Measurements from ENCODE around the gene TAMALIN. TPM values are rescaled to one million over a fixed set of nuclear protein-coding genes. Genes with fewer than 3 reads are reported as not detected.
A peak's percentile ranks its signal among the peaks of the same experiment; 100 is the strongest.

TAMALIN gene
- total and polyA plus RNA-seq, 2 experiments from 2014 or later, result 0.34 to 3.0 TPM

DNA sequence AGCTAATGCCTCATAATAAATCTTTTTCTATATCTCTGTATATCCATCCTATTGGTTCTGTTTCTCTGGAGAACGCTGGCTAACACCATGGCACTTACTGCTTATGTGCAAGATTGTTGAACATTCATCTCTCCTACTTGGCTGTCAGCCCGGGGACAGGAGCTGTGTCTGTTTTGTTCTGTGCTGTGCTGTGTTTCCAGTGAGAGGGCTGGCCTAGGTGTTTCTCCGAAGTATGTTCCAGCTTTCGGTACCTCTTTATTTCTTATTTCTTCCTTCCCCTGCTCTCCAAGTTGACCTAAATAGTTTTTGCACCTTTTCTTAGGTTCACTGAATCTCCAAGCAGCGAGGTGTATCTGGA, 25.7 kb downstream of the TAMALIN start:
- peaks cover 42% of the 10 kb centered on the region for H3K27me3 Mint-ChIP-seq (ENCODE audit: insufficient read depth, low read depth, poor library complexity)
- peak overlapping the region; percentile 77; the same call in 1 of the 2 replicates for H3K27ac Mint-ChIP-seq
- peak overlapping the region; percentile 72 for H3K4me3 Mint-ChIP-seq
- Histone ChIP-seq H3K36me3 (ENCODE audit: insufficient read depth) (no peaks in the 10 kb centered on the region), H3K79me2 (replicated peaks; ENCODE audit: insufficient read depth) (no peaks in the 10 kb centered on the region), H3F3A (replicated peaks; ENCODE audit: low read depth) (peaks cover 7% of the 10 kb centered on the region; the same call in 1 of the 2 replicates), H3K4me2 (peak overlapping the region; percentile 77), H3K4me3 (peak overlapping the region; percentile 51), H3K27me3 (ENCODE audit: insufficient read depth) (peaks cover 40% of the 10 kb centered on the region), H3K9me2 (ENCODE audit: insufficient read depth) (no peaks in the 10 kb centered on the region), H3K4me1 (ENCODE audit: insufficient read depth) (peaks cover 14% of the 10 kb centered on the region), H4K20me1 (replicated peaks; ENCODE audit: insufficient read depth) (no peaks in the 10 kb centered on the region), H3K27ac (ENCODE audit: low read depth) (no peak overlapping the region), H2AFZ (peak overlapping the region; percentile 11; the same call in 1 of the 2 replicates)
- TF ChIP-seq STAT1 (IDR thresholded peaks at IDR 0.05; ENCODE audit: unreplicated experiment) (no peak), ZNF114 (CRISPR knock-in tag; IDR thresholded peaks at IDR 0.05) (no peak), EZH2phosphoT487 (IDR thresholded peaks at IDR 0.05; ENCODE audit: unreplicated experiment) (no peak), POLR2AphosphoS5 (IDR thresholded peaks at IDR 0.05; ENCODE audit: low read depth) (no peak), ZNF331 (CRISPR knock-in tag; IDR thresholded peaks at IDR 0.05; ENCODE audit: low read depth) (no peak), JUNB (IDR thresholded peaks at IDR 0.05; ENCODE audit: unreplicated experiment) (no peak), EZH2 (IDR thresholded peaks at IDR 0.05; ENCODE audit: low read depth, unreplicated experiment) (no peak), NANOG (IDR thresholded peaks at IDR 0.05; ENCODE audit: borderline replicate concordance) (no peak), CREB1 (CRISPR knock-in tag; IDR thresholded peaks at IDR 0.05; ENCODE audit: low read depth) (no peak)
- TF ChIP-seq, protein P1, sequence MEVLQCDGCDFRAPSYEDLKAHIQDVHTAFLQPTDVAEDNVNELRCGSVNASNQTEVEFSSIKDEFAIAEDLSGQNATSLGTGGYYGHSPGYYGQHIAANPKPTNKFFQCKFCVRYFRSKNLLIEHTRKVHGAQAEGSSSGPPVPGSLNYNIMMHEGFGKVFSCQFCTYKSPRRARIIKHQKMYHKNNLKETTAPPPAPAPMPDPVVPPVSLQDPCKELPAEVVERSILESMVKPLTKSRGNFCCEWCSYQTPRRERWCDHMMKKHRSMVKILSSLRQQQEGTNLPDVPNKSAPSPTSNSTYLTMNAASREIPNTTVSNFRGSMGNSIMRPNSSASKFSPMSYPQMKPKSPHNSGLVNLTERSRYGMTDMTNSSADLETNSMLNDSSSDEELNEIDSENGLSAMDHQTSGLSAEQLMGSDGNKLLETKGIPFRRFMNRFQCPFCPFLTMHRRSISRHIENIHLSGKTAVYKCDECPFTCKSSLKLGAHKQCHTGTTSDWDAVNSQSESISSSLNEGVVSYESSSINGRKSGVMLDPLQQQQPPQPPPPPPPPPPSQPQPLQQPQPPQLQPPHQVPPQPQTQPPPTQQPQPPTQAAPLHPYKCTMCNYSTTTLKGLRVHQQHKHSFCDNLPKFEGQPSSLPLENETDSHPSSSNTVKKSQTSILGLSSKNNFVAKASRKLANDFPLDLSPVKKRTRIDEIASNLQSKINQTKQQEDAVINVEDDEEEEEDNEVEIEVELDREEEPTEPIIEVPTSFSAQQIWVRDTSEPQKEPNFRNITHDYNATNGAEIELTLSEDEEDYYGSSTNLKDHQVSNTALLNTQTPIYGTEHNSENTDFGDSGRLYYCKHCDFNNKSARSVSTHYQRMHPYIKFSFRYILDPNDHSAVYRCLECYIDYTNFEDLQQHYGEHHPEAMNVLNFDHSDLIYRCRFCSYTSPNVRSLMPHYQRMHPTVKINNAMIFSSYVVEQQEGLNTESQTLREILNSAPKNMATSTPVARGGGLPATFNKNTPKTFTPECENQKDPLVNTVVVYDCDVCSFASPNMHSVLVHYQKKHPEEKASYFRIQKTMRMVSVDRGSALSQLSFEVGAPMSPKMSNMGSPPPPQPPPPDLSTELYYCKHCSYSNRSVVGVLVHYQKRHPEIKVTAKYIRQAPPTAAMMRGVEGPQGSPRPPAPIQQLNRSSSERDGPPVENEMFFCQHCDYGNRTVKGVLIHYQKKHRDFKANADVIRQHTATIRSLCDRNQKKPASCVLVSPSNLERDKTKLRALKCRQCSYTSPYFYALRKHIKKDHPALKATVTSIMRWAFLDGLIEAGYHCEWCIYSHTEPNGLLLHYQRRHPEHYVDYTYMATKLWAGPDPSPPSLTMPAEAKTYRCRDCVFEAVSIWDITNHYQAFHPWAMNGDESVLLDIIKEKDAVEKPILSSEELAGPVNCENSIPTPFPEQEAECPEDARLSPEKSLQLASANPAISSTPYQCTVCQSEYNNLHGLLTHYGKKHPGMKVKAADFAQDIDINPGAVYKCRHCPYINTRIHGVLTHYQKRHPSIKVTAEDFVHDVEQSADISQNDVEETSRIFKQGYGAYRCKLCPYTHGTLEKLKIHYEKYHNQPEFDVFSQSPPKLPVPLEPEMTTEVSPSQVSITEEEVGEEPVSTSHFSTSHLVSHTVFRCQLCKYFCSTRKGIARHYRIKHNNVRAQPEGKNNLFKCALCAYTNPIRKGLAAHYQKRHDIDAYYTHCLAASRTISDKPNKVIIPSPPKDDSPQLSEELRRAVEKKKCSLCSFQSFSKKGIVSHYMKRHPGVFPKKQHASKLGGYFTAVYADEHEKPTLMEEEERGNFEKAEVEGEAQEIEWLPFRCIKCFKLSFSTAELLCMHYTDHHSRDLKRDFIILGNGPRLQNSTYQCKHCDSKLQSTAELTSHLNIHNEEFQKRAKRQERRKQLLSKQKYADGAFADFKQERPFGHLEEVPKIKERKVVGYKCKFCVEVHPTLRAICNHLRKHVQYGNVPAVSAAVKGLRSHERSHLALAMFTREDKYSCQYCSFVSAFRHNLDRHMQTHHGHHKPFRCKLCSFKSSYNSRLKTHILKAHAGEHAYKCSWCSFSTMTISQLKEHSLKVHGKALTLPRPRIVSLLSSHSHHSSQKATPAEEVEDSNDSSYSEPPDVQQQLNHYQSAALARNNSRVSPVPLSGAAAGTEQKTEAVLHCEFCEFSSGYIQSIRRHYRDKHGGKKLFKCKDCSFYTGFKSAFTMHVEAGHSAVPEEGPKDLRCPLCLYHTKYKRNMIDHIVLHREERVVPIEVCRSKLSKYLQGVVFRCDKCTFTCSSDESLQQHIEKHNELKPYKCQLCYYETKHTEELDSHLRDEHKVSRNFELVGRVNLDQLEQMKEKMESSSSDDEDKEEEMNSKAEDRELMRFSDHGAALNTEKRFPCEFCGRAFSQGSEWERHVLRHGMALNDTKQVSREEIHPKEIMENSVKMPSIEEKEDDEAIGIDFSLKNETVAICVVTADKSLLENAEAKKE (CRISPR knock-in tag; IDR thresholded peaks at IDR 0.05), result no peak
- TF ChIP-seq, protein P2, sequence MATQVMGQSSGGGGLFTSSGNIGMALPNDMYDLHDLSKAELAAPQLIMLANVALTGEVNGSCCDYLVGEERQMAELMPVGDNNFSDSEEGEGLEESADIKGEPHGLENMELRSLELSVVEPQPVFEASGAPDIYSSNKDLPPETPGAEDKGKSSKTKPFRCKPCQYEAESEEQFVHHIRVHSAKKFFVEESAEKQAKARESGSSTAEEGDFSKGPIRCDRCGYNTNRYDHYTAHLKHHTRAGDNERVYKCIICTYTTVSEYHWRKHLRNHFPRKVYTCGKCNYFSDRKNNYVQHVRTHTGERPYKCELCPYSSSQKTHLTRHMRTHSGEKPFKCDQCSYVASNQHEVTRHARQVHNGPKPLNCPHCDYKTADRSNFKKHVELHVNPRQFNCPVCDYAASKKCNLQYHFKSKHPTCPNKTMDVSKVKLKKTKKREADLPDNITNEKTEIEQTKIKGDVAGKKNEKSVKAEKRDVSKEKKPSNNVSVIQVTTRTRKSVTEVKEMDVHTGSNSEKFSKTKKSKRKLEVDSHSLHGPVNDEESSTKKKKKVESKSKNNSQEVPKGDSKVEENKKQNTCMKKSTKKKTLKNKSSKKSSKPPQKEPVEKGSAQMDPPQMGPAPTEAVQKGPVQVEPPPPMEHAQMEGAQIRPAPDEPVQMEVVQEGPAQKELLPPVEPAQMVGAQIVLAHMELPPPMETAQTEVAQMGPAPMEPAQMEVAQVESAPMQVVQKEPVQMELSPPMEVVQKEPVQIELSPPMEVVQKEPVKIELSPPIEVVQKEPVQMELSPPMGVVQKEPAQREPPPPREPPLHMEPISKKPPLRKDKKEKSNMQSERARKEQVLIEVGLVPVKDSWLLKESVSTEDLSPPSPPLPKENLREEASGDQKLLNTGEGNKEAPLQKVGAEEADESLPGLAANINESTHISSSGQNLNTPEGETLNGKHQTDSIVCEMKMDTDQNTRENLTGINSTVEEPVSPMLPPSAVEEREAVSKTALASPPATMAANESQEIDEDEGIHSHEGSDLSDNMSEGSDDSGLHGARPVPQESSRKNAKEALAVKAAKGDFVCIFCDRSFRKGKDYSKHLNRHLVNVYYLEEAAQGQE (IDR thresholded peaks at IDR 0.05; ENCODE audit: unreplicated experiment), result no peak
- TF ChIP-seq, protein P3, sequence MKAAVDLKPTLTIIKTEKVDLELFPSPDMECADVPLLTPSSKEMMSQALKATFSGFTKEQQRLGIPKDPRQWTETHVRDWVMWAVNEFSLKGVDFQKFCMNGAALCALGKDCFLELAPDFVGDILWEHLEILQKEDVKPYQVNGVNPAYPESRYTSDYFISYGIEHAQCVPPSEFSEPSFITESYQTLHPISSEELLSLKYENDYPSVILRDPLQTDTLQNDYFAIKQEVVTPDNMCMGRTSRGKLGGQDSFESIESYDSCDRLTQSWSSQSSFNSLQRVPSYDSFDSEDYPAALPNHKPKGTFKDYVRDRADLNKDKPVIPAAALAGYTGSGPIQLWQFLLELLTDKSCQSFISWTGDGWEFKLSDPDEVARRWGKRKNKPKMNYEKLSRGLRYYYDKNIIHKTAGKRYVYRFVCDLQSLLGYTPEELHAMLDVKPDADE (IDR thresholded peaks at IDR 0.05), result no peak
- TF ChIP-seq, protein P4, sequence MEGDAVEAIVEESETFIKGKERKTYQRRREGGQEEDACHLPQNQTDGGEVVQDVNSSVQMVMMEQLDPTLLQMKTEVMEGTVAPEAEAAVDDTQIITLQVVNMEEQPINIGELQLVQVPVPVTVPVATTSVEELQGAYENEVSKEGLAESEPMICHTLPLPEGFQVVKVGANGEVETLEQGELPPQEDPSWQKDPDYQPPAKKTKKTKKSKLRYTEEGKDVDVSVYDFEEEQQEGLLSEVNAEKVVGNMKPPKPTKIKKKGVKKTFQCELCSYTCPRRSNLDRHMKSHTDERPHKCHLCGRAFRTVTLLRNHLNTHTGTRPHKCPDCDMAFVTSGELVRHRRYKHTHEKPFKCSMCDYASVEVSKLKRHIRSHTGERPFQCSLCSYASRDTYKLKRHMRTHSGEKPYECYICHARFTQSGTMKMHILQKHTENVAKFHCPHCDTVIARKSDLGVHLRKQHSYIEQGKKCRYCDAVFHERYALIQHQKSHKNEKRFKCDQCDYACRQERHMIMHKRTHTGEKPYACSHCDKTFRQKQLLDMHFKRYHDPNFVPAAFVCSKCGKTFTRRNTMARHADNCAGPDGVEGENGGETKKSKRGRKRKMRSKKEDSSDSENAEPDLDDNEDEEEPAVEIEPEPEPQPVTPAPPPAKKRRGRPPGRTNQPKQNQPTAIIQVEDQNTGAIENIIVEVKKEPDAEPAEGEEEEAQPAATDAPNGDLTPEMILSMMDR (conservative IDR thresholded peaks at IDR 0.05; ENCODE audit: low read depth in 2 of 2), result no peak
- H3K4me1 Mint-ChIP-seq, result peaks cover 32% of the 10 kb centered on the region
- DNase-seq (ENCODE audit: low spot score), result no peak
- no peak for ATAC-seq
- H3K9me3 Mint-ChIP-seq, result no peaks in the 10 kb centered on the region
- no peaks in the 10 kb centered on the region for H3K36me3 Mint-ChIP-seq (ENCODE audit: low read depth)
